ENCODE measurements around the gene MB21D2. TPM values are rescaled to one million over a fixed set of nuclear protein-coding genes. Genes with fewer than 3 reads are reported as not detected.

Gene MB21D2
- total and polyA plus RNA-seq, 12 donors, result 1.4 to 16.8 (median 5.8) TPM

- peak in 3 of 7 donors; percentile 51 to 73 (median 53) for DNase-seq
- no peaks in the 10 kb centered on the region for H3K27me3 ChIP-seq
- WGBS, 4 donors, result 66 to 73% (median 68%) methylated on average over 7 of the region's 7 CpGs
- no peaks in the 10 kb centered on the region for H3K36me3 ChIP-seq (replicated peaks in 1 of 2)
- TF ChIP-seq POLR2A (IDR thresholded peaks at IDR 0.05) (no peak), CTCF (IDR thresholded peaks at IDR 0.05) (no peak)
- no peaks in the 10 kb centered on the region for H3K9me3 ChIP-seq (replicated peaks in 1 of 3)
- intact Hi-C loops (cut with DNase I), result loop anchor here in 1 of 2 donors (10.0 kb wide), 1 partner anchor 79 kb away; the partner anchor contains the start of gene MB21D2
- peaks cover 8 to 39% of the 10 kb centered on the region in 2 donors for H3K4me1 ChIP-seq (replicated peaks in 1 of 2)
- H3K27ac ChIP-seq, result peak overlapping the region in 1 of 5 donors; percentile 3
- H3K4me3 ChIP-seq, result no peak overlapping the region
Measured at GRCh38 chr3:192835818-192836815, 81.5 kb downstream of the MB21D2 start.

- intact Hi-C loops (cut with DNase I), result loop anchor here in 1 of 2 donors (10.0 kb wide), 1 partner anchor 80 kb away; the partner anchor contains the start of gene MB21D2
- Histone ChIP-seq H3K27me3 (no peaks in the 10 kb centered on the region), H3K9me3 (replicated peaks in 1 of 3) (no peaks in the 10 kb centered on the region), H3K36me3 (replicated peaks in 1 of 2) (no peaks in the 10 kb centered on the region), H3K27ac (no peak overlapping the region), H3K4me1 (replicated peaks in 1 of 2) (peaks cover 10 to 42% of the 10 kb centered on the region in 2 donors), H3K4me3 (no peak overlapping the region)
- WGBS, 4 donors, result 68 to 73% (median 72%) methylated on average over 3 of the region's 3 CpGs
- DNase-seq, result no peak
- TF ChIP-seq CTCF (IDR thresholded peaks at IDR 0.05), result no peak
- TF ChIP-seq POLR2A (IDR thresholded peaks at IDR 0.05), result no peak
Measured at GRCh38 chr3:192834428-192834827, 83.2 kb downstream of the MB21D2 start.

- H3K27me3 ChIP-seq, result no peaks in the 10 kb centered on the region
- WGBS, 4 donors, result 26 to 36% (median 32%) methylated on average over 9 of the region's 9 CpGs
- no peaks in the 10 kb centered on the region for H3K36me3 ChIP-seq (replicated peaks in 1 of 2)
- intact Hi-C loops (cut with DNase I), result loop anchor here in 1 of 2 donors (10.0 kb wide), 1 partner anchor 81 kb away; the partner anchor contains the start of gene MB21D2
- peak overlapping the region; percentile 38 to 67 (median 53) for H3K27ac ChIP-seq
- DNase-seq, result peak in 2 of 7 donors; percentile 33 to 38
- TF ChIP-seq POLR2A (IDR thresholded peaks at IDR 0.05) (no peak), CTCF (IDR thresholded peaks at IDR 0.05) (no peak)
- no peaks in the 10 kb centered on the region for H3K9me3 ChIP-seq (replicated peaks in 1 of 3)
- H3K4me1 ChIP-seq (replicated peaks in 1 of 2), result peaks cover 10 to 42% of the 10 kb centered on the region in 2 donors
- H3K4me3 ChIP-seq, result peak overlapping the region in 1 of 4 donors; percentile 18
Measured at GRCh38 chr3:192833177-192833890, 84.3 kb downstream of the MB21D2 start.

All from adrenal gland (tissue), 12 donors.